Measurements from ENCODE around the gene APOC1.
"Not testable (repeated sequence)": the region's sequence is repeated elsewhere in the genome, so short reads cannot be mapped to it uniquely, and the experiment has no call there.

APOC1 gene

DNA sequence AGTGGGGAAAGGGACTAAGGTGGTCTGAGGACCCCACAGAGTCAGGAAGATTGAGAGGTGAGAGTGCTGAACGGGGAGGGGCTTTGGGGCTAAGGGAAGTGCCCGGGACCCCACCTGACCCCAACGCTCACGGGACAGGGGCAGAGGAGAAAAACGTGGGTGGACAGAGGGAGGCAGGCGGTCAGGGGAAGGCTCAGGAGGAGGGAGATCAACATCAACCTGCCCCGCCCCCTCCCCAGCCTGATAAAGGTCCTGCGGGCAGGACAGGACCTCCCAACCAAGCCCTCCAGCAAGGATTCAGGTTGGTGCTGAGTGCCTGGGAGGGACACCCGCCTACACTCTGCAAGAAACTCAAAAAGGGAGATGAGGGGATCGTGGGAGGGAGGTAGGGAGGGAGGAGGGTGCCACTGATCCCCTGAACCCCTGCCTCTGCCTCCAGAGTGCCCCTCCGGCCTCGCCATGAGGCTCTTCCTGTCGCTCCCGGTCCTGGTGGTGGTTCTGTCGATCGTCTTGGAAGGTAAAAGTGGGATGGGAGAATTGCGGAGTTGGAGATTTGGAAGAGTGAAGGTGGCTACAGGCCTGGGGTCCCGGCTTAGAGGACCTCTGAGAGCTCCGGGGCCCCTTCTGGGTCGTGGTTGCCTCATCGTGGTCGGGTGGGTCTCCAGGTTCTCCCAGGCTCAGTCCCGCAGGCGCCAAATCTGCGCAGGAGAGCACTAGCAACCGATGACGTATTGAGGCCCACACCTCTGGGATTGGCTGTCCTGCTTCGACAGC is at the start of gene APOC1:
Gene APOC1 (plus strand): TSS at position 176 of the 774 bp plus-strand sequence. CDS start 284 bp downstream, at position 460.
- peak; percentile 91 for DNase-seq (ENCODE audit: low read depth, low spot score)

DNA sequence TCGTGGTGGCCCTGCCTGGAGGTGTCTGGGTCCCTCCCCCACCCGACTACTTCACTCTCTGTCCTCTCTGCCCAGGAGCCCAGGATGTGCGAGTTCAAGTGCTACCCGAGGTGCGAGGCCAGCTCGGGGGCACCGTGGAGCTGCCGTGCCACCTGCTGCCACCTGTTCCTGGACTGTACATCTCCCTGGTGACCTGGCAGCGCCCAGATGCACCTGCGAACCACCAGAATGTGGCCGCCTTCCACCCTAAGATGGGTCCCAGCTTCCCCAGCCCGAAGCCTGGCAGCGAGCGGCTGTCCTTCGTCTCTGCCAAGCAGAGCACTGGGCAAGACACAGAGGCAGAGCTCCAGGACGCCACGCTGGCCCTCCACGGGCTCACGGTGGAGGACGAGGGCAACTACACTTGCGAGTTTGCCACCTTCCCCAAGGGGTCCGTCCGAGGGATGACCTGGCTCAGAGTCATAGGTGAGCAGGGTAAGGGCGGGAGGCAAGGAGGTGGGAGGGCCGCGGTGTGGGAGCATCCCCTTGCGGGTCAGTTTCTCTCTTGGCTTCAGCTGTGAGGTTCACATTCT is 49.1 kb upstream of the APOC1 start:
- no peak for DNase-seq (ENCODE audit: low read depth, low spot score)

DNA sequence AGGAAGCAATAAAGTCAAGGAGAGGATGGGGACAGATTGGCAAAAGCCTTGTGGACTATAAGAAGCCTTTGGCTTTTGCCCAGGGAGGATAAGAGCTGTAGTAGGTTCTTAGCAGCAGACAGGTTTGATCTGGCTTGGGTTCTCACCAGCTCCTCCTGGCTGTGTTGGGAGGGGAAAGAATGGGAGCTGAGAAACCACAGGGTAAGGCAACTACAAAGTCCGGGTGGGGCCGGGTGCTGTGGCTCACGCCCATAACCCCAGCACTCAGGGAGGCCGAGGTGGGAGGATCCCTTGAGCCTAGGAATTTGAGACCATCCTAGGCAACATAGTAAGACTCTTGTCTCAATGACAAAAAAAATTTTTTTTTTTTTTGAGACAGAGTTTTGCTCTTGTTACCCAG is 47.7 kb upstream of the APOC1 start:
- DNase-seq (ENCODE audit: low read depth, low spot score): no peak

DNA sequence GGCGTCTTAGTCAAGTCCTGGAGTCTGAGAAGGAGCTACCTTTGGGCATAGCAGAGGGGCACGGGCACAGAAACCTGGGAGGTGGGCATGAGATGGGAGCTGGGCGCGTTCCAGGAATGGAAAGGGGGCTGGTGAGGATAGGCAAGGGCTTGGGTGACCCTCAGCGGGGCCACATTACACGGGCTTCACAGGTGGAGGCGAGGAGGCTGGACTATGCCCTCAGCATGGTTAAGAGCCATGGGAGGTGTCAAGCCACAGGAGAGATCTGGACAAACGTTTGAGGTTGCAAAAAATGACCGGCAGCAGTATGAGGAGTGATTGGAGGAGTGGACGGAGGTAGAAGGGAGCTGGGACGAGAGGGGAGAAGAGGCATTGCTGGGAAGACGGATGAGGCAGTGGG is 46.8 kb upstream of the APOC1 start:
- no peak for DNase-seq (ENCODE audit: low read depth, low spot score)

DNA sequence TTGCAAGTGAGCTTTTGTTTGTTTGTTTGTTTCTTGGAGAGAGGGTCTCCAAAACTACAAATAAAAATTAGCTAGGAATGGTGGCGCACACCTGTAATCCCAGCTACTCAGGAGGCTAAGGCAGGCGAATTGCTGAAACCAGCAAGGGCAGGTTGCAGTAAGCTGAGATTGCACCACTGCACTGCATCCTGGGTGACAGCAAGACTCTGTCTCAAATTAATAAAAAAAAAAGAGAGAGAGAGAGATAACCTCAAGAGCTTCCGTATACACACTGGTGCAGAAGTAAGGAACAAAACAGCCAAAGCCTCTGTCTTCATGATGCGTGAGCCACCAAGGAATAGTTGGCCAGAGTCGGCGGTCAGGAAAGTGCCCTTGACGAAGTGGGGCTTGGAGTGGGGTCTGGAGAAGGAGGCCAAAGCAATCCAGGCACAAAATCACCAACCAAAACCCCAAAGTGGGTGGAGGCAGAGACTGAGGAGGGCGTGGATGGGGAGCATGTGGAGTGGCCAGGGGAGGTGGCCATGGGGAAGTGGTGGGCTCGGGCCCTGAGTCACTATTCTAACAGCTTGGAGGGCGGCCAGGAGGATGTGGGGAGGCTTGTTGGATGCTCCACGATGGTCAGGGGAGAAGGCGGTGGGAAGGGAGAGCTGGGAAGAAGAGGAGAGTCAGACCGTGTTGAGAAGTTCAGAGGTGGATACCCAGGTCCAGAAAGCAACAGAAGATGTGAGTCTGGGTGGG is 44.5 kb upstream of the APOC1 start:
- DNase-seq (ENCODE audit: low read depth, low spot score): peak; percentile 92

DNA sequence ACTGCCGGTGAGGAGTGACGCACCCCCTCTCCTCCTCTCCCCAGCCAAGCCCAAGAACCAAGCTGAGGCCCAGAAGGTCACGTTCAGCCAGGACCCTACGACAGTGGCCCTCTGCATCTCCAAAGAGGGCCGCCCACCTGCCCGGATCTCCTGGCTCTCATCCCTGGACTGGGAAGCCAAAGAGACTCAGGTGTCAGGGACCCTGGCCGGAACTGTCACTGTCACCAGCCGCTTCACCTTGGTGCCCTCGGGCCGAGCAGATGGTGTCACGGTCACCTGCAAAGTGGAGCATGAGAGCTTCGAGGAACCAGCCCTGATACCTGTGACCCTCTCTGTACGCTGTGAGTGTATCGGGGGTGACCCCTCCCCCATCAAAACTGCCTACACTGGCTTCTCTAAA is 42.6 kb upstream of the APOC1 start:
- DNase-seq (ENCODE audit: low read depth, low spot score): no peak

DNA sequence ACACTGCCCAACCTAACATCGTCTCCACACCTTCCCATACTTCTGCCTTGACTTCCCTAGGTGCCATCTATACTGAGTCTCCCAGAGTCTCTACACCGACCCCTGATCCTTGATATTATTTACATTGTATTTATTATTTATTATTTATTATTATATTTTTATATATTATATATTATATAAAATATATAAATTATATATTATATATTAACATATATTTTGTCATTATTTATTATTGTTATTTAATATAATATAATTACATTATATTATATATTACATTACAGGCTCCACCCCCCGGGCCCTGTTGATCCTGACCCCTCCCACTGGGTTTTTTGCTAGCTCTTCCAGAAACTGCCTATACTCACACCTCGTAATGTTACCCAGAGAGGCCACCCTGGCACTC is 41.7 kb upstream of the APOC1 start:
- DNase-seq (ENCODE audit: low read depth, low spot score): no peak

DNA sequence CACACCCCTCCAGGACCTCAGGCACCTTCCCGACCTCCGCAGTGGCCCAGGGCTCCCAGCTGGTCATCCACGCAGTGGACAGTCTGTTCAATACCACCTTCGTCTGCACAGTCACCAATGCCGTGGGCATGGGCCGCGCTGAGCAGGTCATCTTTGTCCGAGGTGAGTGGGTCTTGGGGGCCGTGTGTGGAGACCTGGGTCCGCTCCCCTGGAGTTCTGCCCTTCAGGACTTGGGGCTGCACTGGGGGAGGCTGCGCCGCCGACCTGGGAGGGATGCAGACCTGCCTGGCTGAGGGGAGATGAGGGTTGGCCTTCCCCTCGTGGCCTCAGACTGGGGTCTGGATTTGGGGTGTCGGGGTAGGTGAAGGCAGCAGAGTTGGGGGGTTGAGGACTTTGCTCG is 40.1 kb upstream of the APOC1 start:
- no peak for DNase-seq (ENCODE audit: low read depth, low spot score)

DNA sequence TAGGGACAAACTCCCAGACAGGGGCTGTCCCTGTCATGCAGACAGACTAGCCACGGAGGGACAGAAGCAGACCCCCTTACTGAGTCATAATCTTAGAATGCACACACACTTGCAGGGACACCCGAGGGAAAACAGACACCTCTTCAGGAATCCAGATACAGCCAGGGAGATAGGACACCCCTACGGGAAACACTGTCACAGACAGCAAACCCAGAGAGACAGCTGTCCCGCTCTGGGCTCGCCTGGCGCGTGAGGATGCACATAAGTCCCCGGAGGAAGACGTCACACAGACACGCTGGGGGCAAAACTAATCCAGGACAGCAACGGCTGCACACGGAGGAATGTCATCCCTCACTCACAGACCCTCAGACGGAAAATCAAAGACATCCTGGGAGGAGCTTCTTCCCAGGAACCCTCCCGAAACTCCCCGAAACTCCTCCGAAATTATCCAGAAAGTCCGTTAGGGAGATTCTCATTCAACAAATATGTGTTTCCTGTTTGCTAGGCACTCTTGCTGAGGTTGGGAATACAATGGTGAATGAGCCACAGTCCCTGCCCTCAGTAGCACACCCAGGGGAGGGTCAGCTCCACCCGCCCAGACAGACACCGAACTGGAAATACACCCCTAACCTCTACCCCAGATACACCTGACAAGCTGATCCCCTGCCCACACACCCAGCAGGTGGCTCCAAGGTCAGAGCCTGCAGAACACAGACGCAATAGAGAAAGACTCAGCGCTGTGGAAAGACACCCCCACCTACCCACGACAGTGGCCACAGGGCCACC is 38.5 kb upstream of the APOC1 start:
- DNase-seq (ENCODE audit: low read depth, low spot score): peak; percentile 31

DNA sequence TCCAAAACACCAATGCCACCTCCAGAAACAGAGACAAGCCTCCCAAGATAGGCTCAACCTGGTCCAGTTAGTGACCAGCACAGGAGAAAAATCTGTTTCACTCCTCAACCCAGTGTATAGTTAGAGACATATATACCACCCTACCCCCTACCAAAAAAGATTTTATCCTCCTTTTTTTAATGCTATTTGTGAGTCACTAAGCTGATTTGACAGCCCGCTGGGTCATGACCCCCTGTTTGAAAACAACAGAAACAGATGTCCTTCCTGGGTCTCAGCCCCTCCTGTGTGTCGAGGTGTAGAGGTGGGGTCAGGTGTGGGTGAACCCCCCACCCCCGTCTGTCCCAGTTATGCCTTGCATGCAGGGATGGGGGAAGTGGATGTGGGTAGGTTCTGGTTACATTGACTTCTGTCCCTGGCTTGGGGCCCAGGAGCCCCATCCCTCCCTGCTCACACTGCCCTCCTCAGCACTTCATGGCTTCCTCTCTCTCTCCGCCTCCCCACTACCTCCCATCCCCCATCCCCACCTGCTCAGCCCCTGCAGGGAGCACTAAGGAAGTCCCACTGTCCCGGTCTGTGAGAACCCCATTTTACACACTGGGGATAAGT is 37.4 kb upstream of the APOC1 start:
- DNase-seq (ENCODE audit: low read depth, low spot score): peak; percentile 27

DNA sequence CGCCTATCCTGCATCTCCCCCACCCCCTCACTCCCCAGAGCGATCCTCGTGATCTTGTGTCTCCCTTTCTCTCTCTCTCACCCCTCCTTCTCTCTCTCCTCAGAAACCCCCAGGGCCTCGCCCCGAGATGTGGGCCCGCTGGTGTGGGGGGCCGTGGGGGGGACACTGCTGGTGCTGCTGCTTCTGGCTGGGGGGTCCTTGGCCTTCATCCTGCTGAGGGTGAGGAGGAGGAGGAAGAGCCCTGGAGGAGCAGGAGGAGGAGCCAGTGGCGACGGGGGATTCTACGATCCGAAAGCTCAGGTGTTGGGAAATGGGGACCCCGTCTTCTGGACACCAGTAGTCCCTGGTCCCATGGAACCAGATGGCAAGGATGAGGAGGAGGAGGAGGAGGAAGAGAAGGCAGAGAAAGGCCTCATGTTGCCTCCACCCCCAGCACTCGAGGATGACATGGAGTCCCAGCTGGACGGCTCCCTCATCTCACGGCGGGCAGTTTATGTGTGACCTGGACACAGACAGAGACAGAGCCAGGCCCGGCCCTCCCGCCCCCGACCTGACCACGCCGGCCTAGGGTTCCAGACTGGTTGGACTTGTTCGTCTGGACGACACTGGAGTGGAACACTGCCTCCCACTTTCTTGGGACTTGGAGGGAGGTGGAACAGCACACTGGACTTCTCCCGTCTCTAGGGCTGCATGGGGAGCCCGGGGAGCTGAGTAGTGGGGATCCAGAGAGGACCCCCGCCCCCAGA is 36.1 kb upstream of the APOC1 start:
- DNase-seq (ENCODE audit: low read depth, low spot score): no peak

DNA sequence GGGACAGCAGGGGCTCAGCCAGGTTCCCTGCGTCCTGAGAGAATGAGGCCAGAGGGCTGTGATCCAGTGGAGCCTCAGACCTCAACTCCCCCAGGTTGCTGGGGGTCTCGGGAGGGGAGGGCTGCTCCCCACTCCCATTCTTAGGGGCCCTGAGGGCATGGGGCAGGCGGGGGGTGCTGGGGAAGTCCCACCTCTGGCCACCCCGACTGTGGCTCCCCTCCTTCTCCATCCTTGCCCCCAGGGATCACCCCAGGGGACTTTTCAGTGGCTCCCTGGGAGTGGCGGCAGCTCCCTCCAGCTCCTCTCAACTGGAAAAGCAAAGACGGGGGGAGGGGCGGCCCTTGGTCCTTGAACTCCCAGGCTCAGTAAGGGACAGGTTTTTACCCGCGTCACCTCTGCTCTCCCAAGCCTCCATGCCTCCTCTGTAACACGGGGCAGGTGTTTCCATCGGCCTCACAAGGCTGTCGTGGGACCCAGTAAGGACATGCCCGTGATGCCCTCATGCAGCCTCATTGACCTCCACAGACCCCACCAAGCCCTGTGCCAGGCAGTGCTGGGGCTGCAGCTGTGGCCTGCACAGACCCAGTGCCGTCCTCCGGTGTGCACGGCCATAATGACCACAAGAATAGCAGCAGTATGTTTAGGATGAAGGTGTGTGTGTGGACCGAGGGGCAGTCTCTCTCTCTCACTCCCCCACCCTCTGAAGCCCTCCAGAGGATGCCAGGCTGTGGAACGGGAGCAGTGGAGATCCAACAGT is 34.9 kb upstream of the APOC1 start:
- DNase-seq (ENCODE audit: low read depth, low spot score): no peak

DNA sequence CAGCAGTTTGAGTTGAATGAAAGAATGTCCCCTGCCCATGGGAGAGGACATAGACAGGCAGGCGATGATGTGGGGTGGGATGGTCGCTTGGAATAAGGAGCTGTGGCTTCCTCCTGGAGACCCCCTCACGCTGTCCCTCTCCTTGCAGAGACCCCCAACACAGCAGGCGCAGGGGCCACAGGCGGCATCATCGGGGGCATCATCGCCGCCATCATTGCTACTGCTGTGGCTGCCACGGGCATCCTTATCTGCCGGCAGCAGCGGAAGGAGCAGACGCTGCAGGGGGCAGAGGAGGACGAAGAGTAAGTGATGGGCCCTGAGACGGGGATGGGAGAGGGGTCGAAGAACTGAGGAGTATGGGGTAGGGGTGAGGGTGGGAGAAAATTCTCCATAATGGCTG is 32.3 kb upstream of the APOC1 start:
- DNase-seq (ENCODE audit: low read depth, low spot score): no peak

DNA sequence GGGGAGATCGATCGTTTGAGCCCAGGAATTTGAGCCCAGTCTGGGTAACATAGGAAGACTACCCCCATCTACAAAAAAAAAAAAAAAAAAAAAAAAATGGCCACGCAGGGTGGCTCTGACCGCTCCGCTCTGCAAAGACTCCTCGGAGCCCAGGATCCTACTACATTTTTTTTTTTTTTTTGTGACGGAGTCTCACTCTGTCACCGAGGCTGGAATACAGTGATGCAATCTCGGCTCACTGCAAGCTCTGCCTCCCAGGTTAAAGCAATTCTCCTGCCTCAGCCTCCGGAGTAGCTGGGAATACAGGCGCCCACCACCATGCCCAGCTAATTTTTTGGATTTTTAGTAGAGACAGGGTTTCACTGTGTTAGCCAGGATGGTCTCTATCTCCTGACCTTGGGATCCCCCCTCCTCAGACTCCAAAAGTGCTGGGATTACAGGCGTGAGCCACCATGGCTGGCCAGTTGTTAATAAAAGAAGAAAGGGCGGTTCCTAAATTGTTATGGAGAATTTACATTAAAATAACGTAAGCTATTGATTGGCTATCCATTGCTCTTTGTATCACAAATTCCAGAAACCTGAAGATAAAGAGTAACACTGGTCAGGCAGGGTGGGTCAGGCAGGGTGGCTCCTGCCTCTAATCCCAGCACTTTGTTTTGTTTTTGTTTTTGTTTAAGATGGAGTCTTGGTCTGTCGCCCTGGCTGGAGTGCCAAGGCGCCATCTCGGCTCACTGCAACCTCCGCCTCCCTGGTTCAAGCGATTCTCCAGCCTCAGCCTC is 31.6 kb upstream of the APOC1 start:
- DNase-seq (ENCODE audit: low read depth, low spot score): not testable (repeated sequence)

DNA sequence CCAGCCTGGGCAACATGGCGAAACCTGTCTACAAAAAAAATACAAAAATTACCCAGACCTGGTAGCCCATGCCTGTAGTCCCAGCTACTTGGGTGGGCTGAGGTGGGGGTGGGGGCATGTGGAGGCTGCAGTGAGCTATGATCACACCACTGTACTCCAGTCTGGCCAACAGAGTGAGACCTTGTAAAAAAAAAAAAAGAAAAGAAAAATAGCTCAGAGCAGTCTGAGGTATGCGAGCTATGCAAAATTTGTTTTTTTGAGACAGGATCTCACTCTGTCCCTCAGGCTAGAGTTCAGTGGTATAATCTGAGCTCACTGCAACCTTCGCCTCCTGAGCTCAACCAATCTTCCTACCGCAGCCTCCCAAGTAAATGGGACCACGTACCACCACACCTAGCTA is 30.5 kb upstream of the APOC1 start:
- DNase-seq (ENCODE audit: low read depth, low spot score): peak; percentile 41

DNA sequence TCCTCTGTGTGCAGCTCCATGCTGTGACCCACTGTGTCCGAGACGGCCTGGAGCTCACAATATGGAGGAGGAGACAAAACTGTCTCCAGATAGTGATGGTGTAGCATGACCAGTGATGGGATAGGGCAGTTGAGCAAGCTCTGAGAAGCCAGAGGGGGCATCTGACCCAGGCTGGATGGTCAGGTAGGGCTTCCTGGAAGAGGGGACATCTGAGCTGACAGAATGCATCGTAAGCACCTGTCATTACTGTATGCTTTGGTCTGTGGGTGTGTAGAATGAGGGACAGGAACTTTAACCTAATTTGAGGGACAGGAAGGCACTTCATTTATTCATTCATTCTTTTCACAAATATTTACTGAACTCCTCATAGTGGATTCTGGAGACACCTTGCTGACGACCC is 29.8 kb upstream of the APOC1 start:
- DNase-seq (ENCODE audit: low read depth, low spot score): no peak

DNA sequence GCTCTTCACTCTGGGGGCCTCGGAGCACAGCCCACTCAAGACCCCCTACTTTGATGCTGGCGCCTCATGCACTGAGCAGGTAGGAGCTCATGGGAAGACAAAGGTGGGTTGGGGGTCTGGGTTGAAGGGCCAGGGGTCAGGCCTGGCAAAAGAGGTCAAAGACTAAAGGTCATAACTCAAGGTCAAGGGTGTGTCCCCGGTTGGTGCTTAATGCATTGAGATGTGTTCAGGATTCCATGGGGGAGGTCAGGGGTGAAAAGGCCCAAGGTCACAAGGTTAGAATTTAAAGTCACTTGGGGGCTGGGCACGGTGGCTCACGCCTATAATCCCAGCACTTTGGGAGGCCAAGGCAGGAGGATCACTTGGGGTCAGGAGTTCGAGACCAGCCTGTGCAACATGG is 28.3 kb upstream of the APOC1 start:
- no peak for DNase-seq (ENCODE audit: low read depth, low spot score)

DNA sequence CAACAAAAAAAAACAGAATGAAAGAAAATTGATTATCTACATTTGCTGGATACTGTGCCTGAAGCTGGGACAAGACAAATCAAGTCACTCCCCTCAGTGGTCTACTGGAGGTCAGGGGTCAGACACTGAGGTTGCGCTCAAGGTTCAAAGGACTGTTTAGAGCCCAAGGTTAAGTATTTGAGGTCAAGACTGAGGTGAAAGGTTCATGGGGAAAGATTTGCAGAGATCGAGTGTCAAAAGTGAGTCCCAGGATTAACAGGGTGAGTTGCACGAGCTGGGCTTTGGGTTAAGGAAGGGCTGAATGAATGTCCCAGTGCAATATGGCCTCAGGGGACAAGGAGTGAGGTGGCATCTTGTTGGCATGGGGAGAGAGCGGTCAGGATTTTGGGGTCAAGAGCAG is 26.8 kb upstream of the APOC1 start:
- DNase-seq (ENCODE audit: low read depth, low spot score): no peak

DNA sequence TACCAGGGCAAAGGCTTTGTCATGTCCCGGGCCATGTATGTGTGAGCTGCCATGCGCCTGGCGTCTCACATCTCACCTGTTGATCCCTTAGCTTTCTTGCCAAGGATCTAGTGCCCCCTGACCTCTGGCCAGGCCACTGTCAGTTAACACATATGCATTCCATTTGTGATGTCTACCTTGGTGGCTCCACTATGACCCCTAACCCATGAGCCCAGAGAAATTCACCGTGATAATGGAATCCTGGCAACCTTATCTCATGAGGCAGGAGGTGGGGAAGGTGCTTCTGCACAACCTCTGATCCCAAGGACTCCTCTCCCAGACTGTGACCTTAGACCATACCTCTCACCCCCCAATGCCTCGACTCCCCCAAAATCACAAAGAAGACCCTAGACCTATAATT is 26.1 kb upstream of the APOC1 start:
- DNase-seq (ENCODE audit: low read depth, low spot score): not testable (repeated sequence)
